ENCODE results near the gene DIAPH1. TPM values are rescaled to one million over a fixed set of nuclear protein-coding genes. Genes with fewer than 3 reads are reported as not detected.

The DIAPH1 gene
- total RNA-seq, 5 donors from 2014 or later (not counting 1 experiment from before 2014, with no cell fraction given), result 190 to 271 (median 211) TPM

- peak overlapping the region; percentile 81 to 87 for H3K27ac Mint-ChIP-seq
- POLR2A ChIA-PET, result interaction anchor here (0.8 to 1.3 kb wide), 2 partner anchors 31 kb away, joined by 3 to 5 read pairs; no protein-coding TSS in a partner anchor
- Histone ChIP-seq H3K9me3 (no peaks in the 10 kb centered on the region), H3K27ac (ENCODE audit: low read length) (peak overlapping the region; percentile 21), H3K4me1 (ENCODE audit: control insufficient read depth in 1 of 2, extremely low read depth in 1 of 2, insufficient read depth in 2 of 2, low read length in 2 of 2) (peaks cover 9 to 15% of the 10 kb centered on the region in 2 experiments), H3K4me3 (ENCODE audit: control insufficient read depth in 1 of 2, extremely low read depth in 1 of 2, low read length in 1 of 2) (no peak overlapping the region), H3K36me3 (ENCODE audit: control insufficient read depth in 2 of 2, extremely low read depth in 1 of 2, insufficient read depth in 1 of 2, low read length in 1 of 2) (peaks cover 3 to 63% of the 10 kb centered on the region in 2 donors), H3K27me3 (replicated peaks in 1 of 2; ENCODE audit: control insufficient read depth in 2 of 2, extremely low read depth in 1 of 2, insufficient read depth in 2 of 2, low read length in 1 of 2) (no peaks in the 10 kb centered on the region)
- peaks cover 15 to 25% (median 23%) of the 10 kb centered on the region in 3 donors for H3K4me1 Mint-ChIP-seq
- peak overlapping the region in 1 of 3 donors; percentile 5 for H3K4me3 Mint-ChIP-seq
- CTCF ChIA-PET, result interaction anchor here (1.0 to 14.5 kb wide), 5 partner anchors 14 to 35 kb away, joined by 3 to 514 read pairs (median 8); partner anchors contain the start of genes HDAC3 (in 1 of the 2) and RELL2 (in 1 of the 2)
- ATAC-seq (replicated peaks in 1 of 4) (no peak), DNase-seq (no peak)
- no peaks in the 10 kb centered on the region for H3K27me3 Mint-ChIP-seq
- H3K36me3 Mint-ChIP-seq, result peaks cover 45% of the 10 kb centered on the region
- H3K9me3 Mint-ChIP-seq, result no peaks in the 10 kb centered on the region
These were observed 4.4 kb upstream of the DIAPH1 start for GRCh38 chr5:141623186-141623585.

GRCh38 chr5:141618030-141618803, 583 bp downstream of the DIAPH1 start:
- Histone ChIP-seq H3K4me3 (ENCODE audit: control insufficient read depth in 1 of 2, extremely low read depth in 1 of 2, low read length in 1 of 2) (peak overlapping the region; percentile 94 to 97), H3K27ac (ENCODE audit: low read length) (peak overlapping the region; percentile 86), H3K27me3 (replicated peaks in 1 of 2; ENCODE audit: control insufficient read depth in 2 of 2, extremely low read depth in 1 of 2, insufficient read depth in 2 of 2, low read length in 1 of 2) (no peaks in the 10 kb centered on the region), H3K36me3 (ENCODE audit: control insufficient read depth in 2 of 2, extremely low read depth in 1 of 2, insufficient read depth in 1 of 2, low read length in 1 of 2) (peaks cover 3 to 24% of the 10 kb centered on the region in 2 donors), H3K4me1 (ENCODE audit: control insufficient read depth in 1 of 2, extremely low read depth in 1 of 2, insufficient read depth in 2 of 2, low read length in 2 of 2) (peaks cover 28 to 41% of the 10 kb centered on the region in 2 experiments), H3K9me3 (no peaks in the 10 kb centered on the region)
- H3K27ac Mint-ChIP-seq, result peak overlapping the region; percentile 96 to 97
- DNase-seq (peak in 32 of 35 experiments; percentile 12 to 66 (median 41)), ATAC-seq (replicated peaks in 1 of 4) (peak; percentile 39 to 59 (median 49))
- no peaks in the 10 kb centered on the region for H3K27me3 Mint-ChIP-seq
- H3K36me3 Mint-ChIP-seq, result peaks cover 29% of the 10 kb centered on the region
- WGBS (ENCODE audit: insufficient coverage), result under 1% methylated on average over 36 of the region's 36 CpGs
- H3K9me3 Mint-ChIP-seq, result no peaks in the 10 kb centered on the region
- peak overlapping the region; percentile 94 to 99 (median 98) for H3K4me3 Mint-ChIP-seq
- ChIA-PET CTCF (interaction anchor here (0.6 to 14.5 kb wide), 24 partner anchors 11 to 351 kb away, joined by 3 to 514 read pairs (median 8); partner anchors contain the start of genes HDAC3 (in 2 of the 2), RELL2 (in 2 of the 2), FCHSD1 (in 1 of the 2) and RNF14 (in 1 of the 2)), POLR2A (interaction anchor here (0.6 to 2.6 kb wide), 9 partner anchors 9 to 1161 kb away, joined by 3 to 20 read pairs (median 4); no protein-coding TSS in a partner anchor)
- H3K4me1 Mint-ChIP-seq, result peaks cover 50 to 60% (median 59%) of the 10 kb centered on the region in 3 donors

DNA sequence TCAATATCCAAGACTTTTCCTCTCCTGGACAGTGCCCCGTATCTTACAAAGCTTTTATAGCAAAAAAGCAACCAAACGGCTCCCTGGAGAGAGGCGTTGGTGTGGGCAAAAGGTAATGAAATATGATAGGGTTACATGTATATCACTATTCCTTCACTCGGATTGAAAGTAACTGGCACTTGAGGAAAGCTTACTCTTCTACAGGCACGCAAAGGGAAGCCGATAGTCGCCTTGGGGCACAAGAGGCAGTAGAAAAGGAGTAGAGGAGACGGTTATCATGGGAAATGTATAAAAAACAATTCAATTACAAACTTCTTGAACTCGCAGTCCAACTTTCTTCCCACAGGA, 1.1 kb downstream of the DIAPH1 start:
- POLR2A ChIA-PET, result interaction anchor here (0.5 to 1.9 kb wide), 11 partner anchors 9 to 1162 kb away, joined by 3 to 20 read pairs (median 5); partner anchors contain the start of genes HDAC3 (in 1 of the 2) and RELL2 (in 1 of the 2)
- ATAC-seq (replicated peaks in 1 of 4) (no peak), DNase-seq (peak in 1 of 35 experiments; percentile 35)
- no peaks in the 10 kb centered on the region for H3K9me3 ChIP-seq
- peaks cover 54 to 62% (median 60%) of the 10 kb centered on the region in 3 donors for H3K4me1 Mint-ChIP-seq
- no peaks in the 10 kb centered on the region for H3K9me3 Mint-ChIP-seq
- H3K36me3 ChIP-seq (ENCODE audit: control insufficient read depth in 2 of 2, extremely low read depth in 1 of 2, insufficient read depth in 1 of 2, low read length in 1 of 2), result peaks cover 3 to 25% of the 10 kb centered on the region in 2 donors
- no CpG with 5 or more reads among the region's 9 CpGs for WGBS (ENCODE audit: insufficient coverage)
- no peaks in the 10 kb centered on the region for H3K27me3 Mint-ChIP-seq
- peaks cover 22 to 47% of the 10 kb centered on the region in 2 experiments for H3K4me1 ChIP-seq (ENCODE audit: control insufficient read depth in 1 of 2, extremely low read depth in 1 of 2, insufficient read depth in 2 of 2, low read length in 2 of 2)
- peaks cover 30% of the 10 kb centered on the region for H3K36me3 Mint-ChIP-seq
- CTCF ChIA-PET, result interaction anchor here (0.6 to 14.5 kb wide), 16 partner anchors 10 to 352 kb away, joined by 3 to 514 read pairs (median 7); partner anchors contain the start of genes HDAC3 (in 2 of the 2), RELL2 (in 2 of the 2), FCHSD1 (in 1 of the 2) and RNF14 (in 1 of the 2)
- H3K4me3 ChIP-seq (ENCODE audit: control insufficient read depth in 1 of 2, extremely low read depth in 1 of 2, low read length in 1 of 2), result peak overlapping the region; percentile 94 to 97
- H3K27me3 ChIP-seq (replicated peaks in 1 of 2; ENCODE audit: control insufficient read depth in 2 of 2, extremely low read depth in 1 of 2, insufficient read depth in 2 of 2, low read length in 1 of 2), result no peaks in the 10 kb centered on the region
- H3K4me3 Mint-ChIP-seq, result peak overlapping the region; percentile 94 to 99 (median 98)
- peak overlapping the region; percentile 86 for H3K27ac ChIP-seq (ENCODE audit: low read length)
- H3K27ac Mint-ChIP-seq, result peak overlapping the region; percentile 96 to 97

- DNase-seq, result no peak
- no peaks in the 10 kb centered on the region for H3K9me3 Mint-ChIP-seq
- Histone ChIP-seq H3K4me1 (ENCODE audit: control insufficient read depth in 1 of 2, extremely low read depth in 1 of 2, insufficient read depth in 2 of 2, low read length in 2 of 2) (peaks cover 24 to 52% of the 10 kb centered on the region in 2 experiments), H3K4me3 (ENCODE audit: control insufficient read depth in 1 of 2, extremely low read depth in 1 of 2, low read length in 1 of 2) (peak overlapping the region; percentile 94 to 97), H3K27ac (ENCODE audit: low read length) (peak overlapping the region; percentile 86), H3K9me3 (no peaks in the 10 kb centered on the region), H3K27me3 (replicated peaks in 1 of 2; ENCODE audit: control insufficient read depth in 2 of 2, extremely low read depth in 1 of 2, insufficient read depth in 2 of 2, low read length in 1 of 2) (no peaks in the 10 kb centered on the region), H3K36me3 (ENCODE audit: control insufficient read depth in 2 of 2, extremely low read depth in 1 of 2, insufficient read depth in 1 of 2, low read length in 1 of 2) (peaks cover 3 to 29% of the 10 kb centered on the region in 2 donors)
- no CpG with 5 or more reads among the region's 2 CpGs for WGBS (ENCODE audit: insufficient coverage)
- peak overlapping the region; percentile 96 to 97 for H3K27ac Mint-ChIP-seq
- H3K4me3 Mint-ChIP-seq, result peak overlapping the region; percentile 94 to 99 (median 98)
- CTCF ChIA-PET, result interaction anchor here (0.6 to 14.5 kb wide), 20 partner anchors 7 to 352 kb away, joined by 3 to 514 read pairs (median 5); partner anchors contain the start of genes HDAC3 (in 2 of the 2), RELL2 (in 2 of the 2), FCHSD1 (in 1 of the 2) and RNF14 (in 1 of the 2)
- H3K27me3 Mint-ChIP-seq, result no peaks in the 10 kb centered on the region
- POLR2A ChIA-PET, result interaction anchor here (0.5 to 1.9 kb wide), 16 partner anchors 8 to 1162 kb away, joined by 3 to 20 read pairs (median 4); partner anchors contain the start of genes RELL2 (in 2 of the 2) and HDAC3 (in 1 of the 2)
- H3K4me1 Mint-ChIP-seq, result peaks cover 59 to 66% (median 62%) of the 10 kb centered on the region in 3 donors
- peaks cover 30% of the 10 kb centered on the region for H3K36me3 Mint-ChIP-seq
- ATAC-seq (replicated peaks in 1 of 4), result no peak
These were observed 1.7 kb downstream of the DIAPH1 start for GRCh38 chr5:141617128-141617527.

GRCh38 chr5:141615991-141616720, 2.6 kb downstream of the DIAPH1 start:
- Mint-ChIP-seq H3K9me3 (no peaks in the 10 kb centered on the region), H3K4me1 (peaks cover 65 to 69% (median 67%) of the 10 kb centered on the region in 3 donors), H3K27ac (peak overlapping the region; percentile 96 to 97), H3K4me3 (peak overlapping the region; percentile 94 to 99 (median 98)), H3K27me3 (no peaks in the 10 kb centered on the region), H3K36me3 (peaks cover 27% of the 10 kb centered on the region)
- H3K27ac ChIP-seq (ENCODE audit: low read length), result peak overlapping the region; percentile 18
- CTCF ChIA-PET, result interaction anchor here (0.6 to 14.5 kb wide), 13 partner anchors 8 to 296 kb away, joined by 3 to 514 read pairs (median 9); partner anchors contain the start of genes HDAC3 (in 1 of the 2), RELL2 (in 1 of the 2) and TAF7 (in 1 of the 2)
- 17% methylated on average over 1 of the region's 9 CpGs for WGBS (ENCODE audit: insufficient coverage)
- POLR2A ChIA-PET, result interaction anchor here (0.6 to 1.9 kb wide), 10 partner anchors 9 to 527 kb away, joined by 3 to 20 read pairs (median 5); partner anchors contain the start of genes RELL2 (in 2 of the 2) and HDAC3 (in 1 of the 2)
- DNase-seq, result no peak
- H3K9me3 ChIP-seq, result no peaks in the 10 kb centered on the region
- no peaks in the 10 kb centered on the region for H3K27me3 ChIP-seq (replicated peaks in 1 of 2; ENCODE audit: control insufficient read depth in 2 of 2, extremely low read depth in 1 of 2, insufficient read depth in 2 of 2, low read length in 1 of 2)
- H3K4me3 ChIP-seq (ENCODE audit: control insufficient read depth in 1 of 2, extremely low read depth in 1 of 2, low read length in 1 of 2), result peak overlapping the region; percentile 94 to 97
- peaks cover 0 to 25% of the 10 kb centered on the region in 2 donors for H3K36me3 ChIP-seq (ENCODE audit: control insufficient read depth in 2 of 2, extremely low read depth in 1 of 2, insufficient read depth in 1 of 2, low read length in 1 of 2)
- no peak for ATAC-seq (replicated peaks in 1 of 4)
- peaks cover 32 to 60% of the 10 kb centered on the region in 2 experiments for H3K4me1 ChIP-seq (ENCODE audit: control insufficient read depth in 1 of 2, extremely low read depth in 1 of 2, insufficient read depth in 2 of 2, low read length in 2 of 2)

Data from T-cell (primary cell).